ENCODE results near the gene TSPAN9. TPM values are rescaled to one million over a fixed set of nuclear protein-coding genes. Genes with fewer than 3 reads are reported as not detected.

TSPAN9 gene
- total RNA-seq, 1 donor from 2014 or later = 109 TPM

GRCh38 chr12:3042394-3042793 is 34.8 kb upstream of the TSPAN9 start:
- intact Hi-C loops (cut with DNase I) = loop anchor here (5.0 kb wide), 1 partner anchor 80 kb away; no protein-coding TSS in a partner anchor
- DNase-seq (ENCODE audit: low spot score in 2 of 2) = no peak

GRCh38 chr12:3042826-3043225 is 34.4 kb upstream of the TSPAN9 start:
- no peak overlapping the region for H3K4me3 ChIP-seq
- H3K27me3 ChIP-seq = no peaks in the 10 kb centered on the region
- H3K36me3 ChIP-seq = peaks cover 5 to 24% of the 10 kb centered on the region in 2 donors
- peaks cover 0 to 4% of the 10 kb centered on the region in 2 donors for H3K4me1 ChIP-seq
- no peak overlapping the region for H3K27ac ChIP-seq
- intact Hi-C loops (cut with DNase I) = loop anchor here (5.0 kb wide), 1 partner anchor 81 kb away; no protein-coding TSS in a partner anchor
- no peak for DNase-seq (ENCODE audit: low spot score in 2 of 2)
- TF ChIP-seq CTCF (IDR thresholded peaks at IDR 0.05) = no peak
- no peaks in the 10 kb centered on the region for H3K9me3 ChIP-seq

More at GRCh38 chr12:3042394-3042793, 34.8 kb upstream of the TSPAN9 start:
- H3K9me3 ChIP-seq = no peaks in the 10 kb centered on the region
- no peak for TF ChIP-seq CTCF (IDR thresholded peaks at IDR 0.05)
- no peak overlapping the region for H3K27ac ChIP-seq
- no peaks in the 10 kb centered on the region for H3K27me3 ChIP-seq
- H3K4me1 ChIP-seq = peaks cover 0 to 4% of the 10 kb centered on the region in 2 donors
- H3K4me3 ChIP-seq = no peak overlapping the region
- H3K36me3 ChIP-seq = peaks cover 6 to 27% of the 10 kb centered on the region in 2 donors

GRCh38 chr12:3043406-3043805 is 33.8 kb upstream of the TSPAN9 start:
- Histone ChIP-seq H3K4me3 (no peak overlapping the region), H3K36me3 (peaks cover 0 to 19% of the 10 kb centered on the region in 2 donors), H3K4me1 (peaks cover 0 to 4% of the 10 kb centered on the region in 2 donors), H3K27ac (no peak overlapping the region), H3K9me3 (no peaks in the 10 kb centered on the region), H3K27me3 (no peaks in the 10 kb centered on the region)
- no peak for DNase-seq (ENCODE audit: low spot score in 2 of 2)
- intact Hi-C loops (cut with DNase I) = loop anchor here (5.0 kb wide), 1 partner anchor 81 kb away; no protein-coding TSS in a partner anchor
- TF ChIP-seq CTCF (IDR thresholded peaks at IDR 0.05) = no peak

- intact Hi-C loops (cut with DNase I) = loop anchor here (5.0 kb wide), 1 partner anchor 82 kb away; no protein-coding TSS in a partner anchor
- TF ChIP-seq CTCF (IDR thresholded peaks at IDR 0.05) = no peak
- no peak for DNase-seq (ENCODE audit: low spot score in 2 of 2)
Measured at GRCh38 chr12:3044141-3044630, 33.0 kb upstream of the TSPAN9 start.

GRCh38 chr12:3045494-3045893 is 31.7 kb upstream of the TSPAN9 start:
- no peak for TF ChIP-seq CTCF (IDR thresholded peaks at IDR 0.05)
- H3K27ac ChIP-seq = no peak overlapping the region
- peaks cover 0 to 4% of the 10 kb centered on the region in 2 donors for H3K4me1 ChIP-seq
- intact Hi-C loops (cut with DNase I) = no loop called here
- H3K36me3 ChIP-seq = peaks cover 0 to 4% of the 10 kb centered on the region in 2 donors
- no peak for DNase-seq (ENCODE audit: low spot score in 2 of 2)
- H3K27me3 ChIP-seq = no peaks in the 10 kb centered on the region
- H3K4me3 ChIP-seq = no peak overlapping the region
- H3K9me3 ChIP-seq = no peaks in the 10 kb centered on the region

More at GRCh38 chr12:3044141-3044630, 33.0 kb upstream of the TSPAN9 start:
- Histone ChIP-seq H3K9me3 (no peaks in the 10 kb centered on the region), H3K27me3 (no peaks in the 10 kb centered on the region), H3K27ac (no peak overlapping the region), H3K4me3 (no peak overlapping the region), H3K4me1 (peaks cover 0 to 4% of the 10 kb centered on the region in 2 donors), H3K36me3 (peaks cover 0 to 13% of the 10 kb centered on the region in 2 donors)

Measured in ascending aorta (tissue), 2 donors.